GM21447 (cell line): ENCODE data around the gene PRKACA.

Experiments
- ATAC-seq: cut with Tn5 transposase; IDR thresholded peaks from one replicate; pipeline ENCODE4 v1.9.1; 2021; ENCODE audit not compliant: unreplicated experiment

The PRKACA gene

DNA sequence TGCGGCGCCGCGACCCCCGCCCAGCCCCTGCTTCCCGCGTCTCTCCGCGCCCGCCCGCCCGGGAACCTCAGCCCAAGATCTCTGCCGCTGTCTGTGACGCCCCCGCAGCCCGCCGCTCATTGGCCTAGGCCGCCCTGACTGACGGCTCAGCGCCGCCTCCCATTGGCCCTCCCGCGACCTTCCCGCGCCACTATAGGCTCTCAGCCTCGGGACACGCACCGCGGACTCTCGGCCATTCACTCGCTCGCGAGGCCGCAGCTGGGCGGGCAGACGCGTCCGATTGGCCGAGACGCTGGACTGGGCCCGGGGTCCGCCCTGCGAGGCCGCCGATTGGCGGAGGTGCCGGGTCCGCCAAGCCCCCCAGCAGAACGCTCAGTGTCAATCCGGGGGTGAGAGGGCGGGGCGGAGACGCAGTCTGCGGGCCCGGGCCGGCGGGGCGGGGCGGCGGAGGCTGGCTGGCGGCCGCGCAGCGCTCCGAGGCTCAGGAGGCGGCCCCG, at the start of gene PRKACA:
PRKACA (minus strand) TSS at position 95 of the 497 bp plus-strand sequence. CDS start 215 bp downstream, outside the sequence.
- peak; percentile 85 for ATAC-seq

DNA sequence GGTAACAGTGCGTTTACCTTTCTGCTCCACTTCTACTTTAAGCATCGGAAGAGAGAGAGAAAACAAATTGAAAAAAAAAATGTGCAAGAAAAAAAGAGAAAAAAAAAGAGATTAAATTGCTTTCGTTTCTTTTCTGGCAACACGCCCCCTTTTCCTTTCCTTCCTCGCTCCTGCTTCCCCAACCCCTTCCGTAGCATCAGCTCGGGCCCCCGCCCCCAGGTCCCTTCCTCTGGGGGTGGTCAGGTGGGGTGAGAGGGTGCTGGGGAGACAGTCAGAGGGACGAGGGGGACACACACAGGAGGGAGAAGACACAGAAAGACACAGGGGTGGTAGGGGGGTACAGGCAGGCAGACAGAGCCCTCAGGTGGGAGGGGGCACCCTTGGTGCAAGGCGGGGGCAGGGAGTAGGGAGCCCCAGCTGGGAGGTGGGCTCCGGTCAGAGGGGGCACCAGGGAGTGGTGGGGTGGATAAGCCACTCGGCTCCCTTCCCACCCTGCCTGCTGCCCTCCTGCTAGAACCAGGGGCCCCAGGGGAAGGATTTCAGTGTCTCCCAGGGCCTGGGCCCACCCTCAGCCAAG, 49.5 kb upstream of the PRKACA start:
- no peak for ATAC-seq

DNA sequence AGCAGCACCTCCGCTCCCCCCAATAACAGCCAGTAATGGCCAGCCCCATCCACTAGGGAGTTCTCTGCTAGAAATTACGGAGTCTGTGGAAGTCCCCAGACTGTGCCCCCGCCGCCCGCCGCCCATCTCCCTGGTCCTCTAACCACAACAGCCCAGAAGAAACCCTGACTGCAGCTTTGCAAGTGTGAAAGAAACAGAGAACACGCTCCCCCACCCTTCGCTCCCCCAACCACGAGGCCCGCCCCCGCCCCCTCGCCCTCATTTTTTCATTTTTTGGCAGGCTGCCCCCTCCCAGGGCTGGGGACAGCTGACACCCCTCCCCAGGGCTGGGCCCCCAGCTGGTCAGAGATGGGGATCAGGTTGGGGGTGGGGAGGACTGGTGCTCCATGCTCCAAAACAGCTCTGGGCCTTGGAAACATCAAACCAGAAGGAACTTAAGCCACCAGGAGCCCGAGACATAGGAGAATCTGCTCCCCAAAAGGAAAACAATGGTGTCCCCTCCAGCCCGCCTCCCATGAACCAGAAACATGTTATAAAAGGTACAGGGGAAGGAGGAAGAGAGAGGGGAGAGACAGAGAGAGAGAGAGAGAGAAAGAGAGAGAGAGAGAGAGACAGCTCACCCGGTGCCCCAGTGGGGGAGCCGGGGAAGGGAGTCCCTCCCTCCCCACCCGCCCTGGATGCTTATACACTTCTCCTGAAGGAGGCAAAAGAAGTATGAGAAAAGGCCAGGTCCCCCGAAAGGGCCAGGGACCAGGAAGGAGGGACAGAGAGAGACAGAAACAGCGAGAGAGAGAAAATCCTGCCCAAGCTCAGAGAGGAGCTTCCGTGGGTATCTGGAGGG, 48.6 kb upstream of the PRKACA start:
- ATAC-seq, result no peak

DNA sequence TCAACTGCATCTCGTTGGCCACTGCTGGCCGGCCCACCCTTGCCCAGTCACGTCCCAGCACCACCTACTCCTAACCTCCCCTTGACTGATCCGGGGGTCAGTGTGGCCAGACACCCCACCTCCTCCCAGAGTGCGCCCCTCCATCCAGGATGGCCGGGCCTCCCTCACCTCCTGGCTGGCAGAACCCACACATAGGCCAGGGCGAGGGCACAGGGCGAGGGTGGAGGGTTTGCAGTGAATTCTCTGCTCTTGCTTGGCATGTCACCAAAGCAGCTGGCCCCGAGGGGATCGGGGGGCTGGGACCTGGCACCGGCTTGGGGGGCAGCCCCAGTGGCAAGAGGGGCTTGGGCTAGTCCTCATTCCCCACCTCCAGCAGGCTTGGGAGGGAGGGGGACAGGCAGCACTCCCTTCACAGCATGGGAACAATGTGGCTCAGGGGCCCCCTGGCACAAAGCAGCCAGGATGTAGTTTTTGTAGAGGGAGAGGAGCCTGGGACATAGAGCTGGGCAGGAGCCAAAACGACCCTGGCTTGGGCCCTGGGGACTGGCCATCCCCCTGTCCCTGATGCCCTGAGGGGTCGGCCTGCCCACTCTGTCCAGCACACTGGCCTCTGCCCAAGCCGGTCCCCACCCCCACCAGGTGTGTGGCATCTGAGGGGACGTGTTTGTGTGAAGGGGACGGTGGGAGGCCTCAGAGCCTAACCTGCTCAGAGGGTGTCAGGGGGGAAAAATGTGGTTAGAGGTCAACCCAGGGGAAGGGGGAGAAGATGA, 47.3 kb upstream of the PRKACA start:
- no peak for ATAC-seq

DNA sequence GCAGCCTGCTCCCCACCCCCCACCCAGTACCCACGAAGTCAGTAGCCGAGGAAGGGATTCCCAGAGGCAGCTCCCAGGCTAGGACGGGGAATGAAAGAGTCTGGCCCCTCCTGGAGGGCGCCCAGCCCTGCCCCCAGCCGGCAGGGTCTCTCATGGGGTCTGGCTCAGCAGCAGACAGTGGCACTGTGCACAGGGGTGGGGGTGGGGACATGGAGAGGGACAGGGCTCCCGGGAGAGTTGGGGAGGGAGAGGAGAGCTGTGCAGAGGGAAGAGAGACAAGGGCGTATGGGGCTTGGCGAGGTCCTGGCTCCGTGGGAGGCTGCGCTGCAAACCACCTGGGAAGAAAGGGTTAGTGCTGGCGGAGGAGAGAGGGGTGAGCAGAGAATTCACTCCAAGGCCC, 46.5 kb upstream of the PRKACA start:
- ATAC-seq, result no peak

DNA sequence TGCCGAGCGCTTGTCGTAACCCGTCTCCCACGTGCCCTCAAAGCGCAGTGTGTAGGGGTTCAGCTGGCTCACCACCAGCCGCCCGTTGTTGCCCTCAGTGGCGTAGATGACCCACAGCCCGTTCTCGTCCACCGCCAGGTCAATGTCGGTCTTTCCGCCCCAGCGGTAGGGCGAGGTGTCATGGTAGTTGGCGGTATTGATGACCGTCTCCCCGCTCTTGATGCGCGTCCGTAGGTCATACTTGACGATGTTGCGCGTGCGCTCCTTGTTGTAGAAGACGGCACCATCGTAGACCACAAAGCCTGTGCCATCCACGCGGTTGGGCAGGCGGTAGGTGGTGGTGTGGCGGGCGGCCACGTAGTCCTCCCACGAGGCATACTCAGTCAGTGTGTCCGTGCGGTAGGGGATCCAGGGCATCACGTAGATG, 45.3 kb upstream of the PRKACA start:
- no peak for ATAC-seq

DNA sequence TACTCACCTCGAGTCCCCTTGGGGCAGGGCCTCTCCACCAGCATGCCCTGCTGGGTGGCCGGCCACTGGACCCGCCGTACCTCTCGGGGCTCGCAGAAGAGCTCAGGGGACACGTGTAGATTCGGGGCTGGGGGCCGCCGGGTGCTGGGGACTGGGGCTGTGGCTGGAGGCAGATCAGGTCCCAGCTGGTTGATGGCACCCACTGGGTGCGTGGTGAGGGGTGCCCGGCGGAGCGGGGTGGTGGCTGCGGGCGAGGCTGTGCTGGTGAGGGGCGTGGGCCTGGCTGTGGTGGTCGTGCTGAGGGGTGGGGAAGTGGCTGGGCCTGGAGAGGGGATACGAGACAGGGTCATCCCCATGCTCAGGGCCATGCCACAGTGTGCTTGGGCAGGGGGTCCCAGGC, 43.7 kb upstream of the PRKACA start:
- ATAC-seq, result no peak

DNA sequence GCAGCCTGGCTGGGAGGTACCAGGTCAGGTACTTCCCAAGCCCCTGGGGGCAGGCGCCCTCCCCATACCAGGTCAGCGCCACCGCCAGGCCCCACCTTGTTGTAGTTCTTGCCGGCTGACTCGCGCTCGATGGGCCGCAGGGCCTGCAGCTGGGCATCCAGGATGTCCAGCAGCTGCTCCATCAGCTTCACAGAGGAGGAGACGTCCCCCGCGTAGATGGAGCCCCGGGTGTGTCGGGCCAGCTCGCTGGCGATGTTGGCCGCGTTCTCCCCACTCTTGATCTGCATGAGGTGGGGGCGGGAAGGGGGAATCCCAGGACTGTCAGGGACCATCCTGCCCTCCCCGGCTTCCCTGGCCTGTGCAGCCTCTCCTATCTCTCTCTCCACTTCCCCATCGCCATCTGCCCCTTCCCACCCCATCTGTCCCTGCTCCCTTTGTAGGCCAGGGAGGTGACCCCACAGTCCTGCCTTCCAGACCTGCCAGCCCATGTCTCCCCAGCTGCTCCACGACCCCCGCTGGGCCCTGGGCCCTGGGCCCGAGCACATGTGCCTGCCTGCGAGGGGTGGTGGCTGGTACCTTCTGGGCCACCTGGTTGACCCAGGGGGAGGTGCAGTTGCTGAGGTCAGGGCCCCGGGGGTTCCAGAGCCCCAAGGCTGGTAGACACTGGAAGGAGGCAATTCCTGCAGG, 42.6 kb upstream of the PRKACA start:
- ATAC-seq, result no peak

DNA sequence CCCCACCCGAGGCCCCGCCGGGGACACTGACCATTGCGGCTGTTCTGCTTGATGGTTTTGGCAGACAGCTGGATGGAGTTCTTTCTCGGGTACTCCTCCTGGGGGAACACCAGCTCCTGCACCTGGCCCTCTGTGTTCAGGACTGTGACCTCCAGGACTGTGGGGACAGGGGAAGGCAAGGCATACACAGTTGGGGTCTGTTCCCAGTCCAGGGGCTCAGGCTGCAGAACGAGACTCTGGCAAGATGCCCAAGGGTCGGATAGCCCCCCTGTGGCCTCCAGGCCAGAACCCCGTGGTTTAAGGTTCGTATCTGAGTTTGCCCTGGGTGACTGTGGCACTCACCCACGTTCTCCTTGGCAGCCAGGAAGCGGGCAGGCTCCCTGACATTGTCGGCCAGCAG, 41.5 kb upstream of the PRKACA start:
- ATAC-seq, result no peak

DNA sequence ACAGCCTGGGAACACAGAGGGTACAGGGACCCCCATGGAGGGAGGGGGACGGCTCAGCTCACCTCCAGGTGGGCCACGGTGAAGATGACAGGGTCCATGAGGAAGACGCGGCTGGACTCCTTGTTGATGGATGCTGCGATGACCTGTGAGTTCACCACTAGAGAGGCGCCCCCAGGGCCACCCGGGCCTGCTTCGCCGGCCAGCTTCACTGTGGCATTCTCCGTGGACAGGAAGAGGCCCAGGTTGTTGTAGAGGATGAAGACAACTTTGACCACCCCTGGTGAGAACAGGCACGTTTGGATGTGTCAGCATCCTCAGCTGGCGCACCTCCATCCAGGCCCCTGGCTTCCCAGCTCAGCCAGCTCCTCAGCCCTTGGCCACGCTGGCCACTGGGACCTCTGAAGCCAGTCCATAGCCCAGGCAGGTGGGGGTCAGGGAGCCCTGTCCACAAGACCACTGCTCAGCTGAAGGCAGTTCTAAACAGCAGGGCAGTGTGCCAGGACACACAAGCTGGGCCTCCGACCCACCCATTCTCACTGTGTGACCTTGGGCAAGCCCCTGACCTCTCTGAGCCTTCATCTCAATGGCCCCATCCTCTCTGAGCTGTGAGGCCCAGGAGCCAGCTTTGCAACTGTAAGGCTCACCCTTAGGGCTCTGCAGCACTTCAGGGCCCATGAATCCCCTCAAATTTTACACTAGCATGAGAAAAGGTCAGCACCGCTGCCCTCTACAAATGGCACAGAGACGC, 40.9 kb upstream of the PRKACA start:
- ATAC-seq, result no peak

DNA sequence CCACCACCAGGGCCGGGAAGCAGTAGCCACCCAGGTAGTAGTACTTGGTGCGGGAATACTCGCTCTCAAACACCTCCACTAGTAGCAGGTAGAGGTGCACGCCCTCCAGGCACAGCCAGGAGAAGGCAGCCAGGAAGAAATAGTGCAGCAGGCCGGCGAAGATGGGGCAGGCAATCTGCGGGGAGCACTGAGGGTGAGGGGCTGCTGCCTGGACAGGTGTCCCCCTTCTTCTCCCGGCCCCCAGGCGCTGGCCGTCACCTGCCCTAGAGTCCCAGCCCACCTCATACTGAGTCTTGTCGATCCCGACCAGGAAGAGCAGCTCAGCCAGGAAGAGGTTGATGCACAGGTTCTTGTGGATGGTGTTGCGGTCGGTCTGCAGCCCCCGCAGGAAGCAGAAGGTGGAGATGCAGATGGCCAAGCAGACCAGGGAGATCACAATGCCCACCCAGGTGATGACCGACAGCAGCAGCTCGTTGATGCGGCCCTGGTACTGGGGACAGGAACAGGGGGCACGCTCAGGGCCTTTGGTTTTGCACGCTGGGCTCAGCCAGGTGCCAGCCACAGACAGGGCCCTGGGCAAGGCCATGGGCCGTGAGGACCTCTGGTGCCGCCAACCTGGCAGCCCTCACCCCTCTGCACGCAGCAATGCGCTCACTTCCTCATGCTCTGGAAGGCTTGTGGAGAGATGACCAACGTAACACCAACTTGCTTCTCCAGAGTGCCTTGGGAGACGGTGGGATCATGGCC, 39.6 kb upstream of the PRKACA start:
- no peak for ATAC-seq

DNA sequence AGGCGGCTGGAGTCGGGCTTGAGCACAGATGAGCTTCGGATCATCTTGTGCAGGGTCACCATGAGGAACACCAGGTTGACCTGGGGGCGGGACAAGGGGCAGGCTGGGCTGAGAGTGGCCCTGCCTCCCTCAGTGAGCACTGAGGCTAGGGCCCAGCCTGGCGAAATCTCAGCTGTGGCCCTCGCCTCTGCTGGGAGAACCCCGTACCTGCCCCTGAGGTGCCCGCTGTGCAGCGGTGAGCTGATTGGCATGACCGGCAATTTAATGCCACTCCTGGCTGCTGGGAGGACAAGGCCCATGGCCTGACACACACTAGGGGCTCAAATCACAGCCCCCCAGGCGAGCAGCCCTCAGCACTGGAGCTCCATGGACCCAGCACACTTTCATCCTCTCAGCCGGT, 38.6 kb upstream of the PRKACA start:
- no peak for ATAC-seq

DNA sequence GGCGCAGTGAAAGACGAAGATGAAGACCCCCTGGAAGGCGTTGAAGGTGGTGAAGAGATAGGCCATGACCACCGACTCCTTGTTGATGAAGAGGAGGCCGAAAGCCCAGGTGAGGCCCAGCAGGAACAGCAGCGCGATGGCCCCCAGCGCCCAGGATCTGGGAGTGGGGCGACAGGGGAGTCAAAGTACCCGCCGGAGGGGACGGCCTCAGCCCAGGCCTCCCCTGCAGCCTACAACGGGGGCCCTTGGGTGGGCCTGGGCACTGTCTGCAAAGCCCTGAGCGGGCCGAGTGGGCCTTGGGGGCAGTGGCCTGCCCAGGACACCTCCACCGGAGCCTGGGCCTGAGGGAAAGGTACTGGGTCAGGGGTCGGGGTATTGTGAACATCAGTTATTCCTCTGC, 37.8 kb upstream of the PRKACA start:
- no peak for ATAC-seq

DNA sequence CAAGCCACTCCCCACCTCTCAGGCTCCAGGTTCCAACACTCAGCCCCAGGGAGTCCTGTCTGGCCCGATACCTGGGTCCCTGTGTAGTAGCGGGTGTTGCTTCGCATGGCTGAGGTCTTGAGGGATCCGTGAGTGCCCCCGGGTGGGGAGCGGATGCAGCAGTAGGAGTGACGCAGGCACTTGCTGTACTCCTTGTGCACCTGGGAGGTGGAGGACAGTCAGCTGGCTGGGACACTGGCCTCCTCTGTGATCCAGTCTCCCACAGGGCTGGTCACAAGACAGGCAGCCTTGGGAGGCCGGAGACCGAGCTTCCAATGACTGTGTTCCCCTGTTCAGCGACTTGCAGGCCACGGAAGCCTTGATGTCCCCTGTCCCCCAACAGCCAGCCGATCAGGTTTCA, 35.2 kb upstream of the PRKACA start:
- no peak for ATAC-seq

DNA sequence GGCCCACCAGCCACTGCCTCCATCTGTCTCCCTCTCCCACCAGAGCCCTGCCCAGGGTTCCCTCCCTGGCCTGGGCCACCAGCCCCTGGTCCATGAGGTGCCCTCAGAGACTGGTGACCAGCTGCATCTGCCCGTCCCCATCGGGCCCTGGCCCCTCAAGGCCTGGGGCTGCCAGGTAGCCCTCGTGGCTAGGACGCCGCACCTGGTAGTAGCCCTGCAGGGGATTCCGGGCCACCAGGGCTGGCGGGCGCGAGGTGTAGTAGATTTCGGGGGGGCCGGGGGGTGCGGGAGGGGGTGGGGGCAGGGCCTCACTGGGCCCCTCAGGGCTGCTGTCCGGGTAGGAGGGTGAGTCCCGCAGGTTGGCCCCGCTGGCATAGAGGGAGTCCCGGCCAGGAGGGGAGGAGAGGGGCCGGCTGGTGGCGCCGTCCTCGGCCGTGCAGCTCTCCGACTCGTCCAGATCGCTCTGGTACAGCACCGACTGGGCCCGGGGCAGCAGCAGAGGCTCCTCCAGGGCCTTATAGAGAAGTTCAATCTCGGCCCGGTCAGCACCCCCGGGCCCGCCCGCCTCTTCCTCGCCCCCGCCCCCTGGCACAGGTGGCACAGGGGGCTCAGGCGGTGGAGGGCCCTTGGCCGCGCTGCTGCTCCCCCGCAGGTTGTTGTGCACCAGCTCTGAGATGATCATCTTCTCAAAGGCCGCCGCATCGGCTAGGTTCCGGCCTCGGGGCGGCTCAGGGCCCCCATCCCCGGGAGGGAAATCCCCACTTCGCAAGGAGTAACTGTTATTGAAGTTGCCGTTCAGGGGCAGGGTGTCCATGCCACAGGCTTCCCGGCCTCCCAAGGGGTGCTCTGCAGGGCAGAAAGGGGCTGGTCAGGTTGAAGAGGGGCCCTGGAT, 33.5 kb upstream of the PRKACA start:
- no peak for ATAC-seq

DNA sequence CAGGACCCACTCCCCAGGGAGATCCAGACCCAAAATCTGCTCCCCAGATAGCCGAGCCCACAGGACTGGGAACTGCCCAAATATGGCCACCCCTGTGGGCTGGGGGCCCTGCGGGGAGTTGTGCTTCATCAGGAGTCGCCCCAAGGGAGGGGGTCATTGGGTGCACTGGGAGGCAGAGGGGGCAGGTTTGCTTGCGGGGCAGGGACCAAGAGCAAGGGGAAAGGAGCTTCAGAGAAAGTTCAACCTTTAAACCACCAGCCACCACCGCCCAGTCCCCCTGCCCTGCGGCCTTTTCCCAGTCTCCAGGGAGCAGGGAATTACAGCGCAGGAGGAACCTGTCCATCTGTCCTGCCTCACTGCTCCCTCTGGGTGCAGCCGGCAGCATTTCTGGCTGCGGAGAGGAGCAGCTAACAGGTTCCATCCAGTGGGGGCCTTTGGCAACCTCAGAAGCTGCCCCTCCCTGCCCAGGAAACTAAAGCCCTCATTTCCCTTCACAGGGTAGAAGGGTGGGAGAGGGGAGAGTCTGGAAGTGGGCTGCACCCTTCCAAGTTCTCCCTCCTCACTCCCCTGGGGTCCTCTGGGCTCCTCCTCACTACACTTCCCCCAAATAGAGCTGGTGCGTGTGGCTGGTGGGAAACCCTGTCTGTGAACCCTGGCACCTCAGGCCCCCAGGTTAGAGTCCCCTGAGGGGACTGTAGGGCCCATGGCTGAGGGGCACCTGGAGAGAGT, 32.6 kb upstream of the PRKACA start:
- no peak for ATAC-seq

DNA sequence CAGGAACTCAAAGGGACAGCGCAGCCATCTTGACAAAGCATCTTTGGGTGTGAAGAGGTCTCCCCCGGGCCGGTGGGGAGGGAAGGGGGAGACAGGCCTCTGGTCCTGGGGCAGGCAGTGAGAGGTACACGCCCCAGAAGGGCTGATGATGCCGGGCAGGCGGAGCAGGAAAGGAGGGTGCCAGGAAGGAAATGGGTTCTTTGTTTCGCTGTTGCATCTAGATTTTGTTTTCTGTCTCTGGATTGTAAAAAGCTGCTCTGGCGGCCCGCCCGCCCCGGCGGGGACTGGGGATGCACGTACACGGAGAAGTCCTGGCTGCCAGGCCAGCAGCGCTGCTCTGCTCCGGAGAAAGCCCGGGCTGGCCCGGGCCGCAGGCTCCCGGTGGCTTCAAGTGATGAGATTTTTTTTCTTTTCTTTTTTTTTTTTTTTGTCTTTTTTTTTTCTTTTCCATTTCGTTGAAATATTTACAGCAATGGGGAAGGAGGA, 32.0 kb upstream of the PRKACA start:
- ATAC-seq, result no peak
